Body of pancreas (tissue), 4 donors: Measurements from ENCODE around the gene MICB. TPM values are rescaled to one million over a fixed set of nuclear protein-coding genes. Genes with fewer than 3 reads are reported as not detected.

Source experiments
- ATAC-seq: fragments of 150-250 bp; one replicate; pipeline ENCODE4 v1.9.1; 2016
- DNase-seq, 4 donors: peaks; one replicate each; pipeline ENCODE4 v3.0.0-alpha.2; 2019
- H3K27ac ChIP-seq, 4 donors: fragments of 200-600 bp; sonication (generic); 1 replicate in 3 of 4; 2 replicates in 1 of 4; pipeline versions ENCODE4 v1.5.1 to v1.6.1; 2016 to 2019; ENCODE audit warnings: mild to moderate bottlenecking in 1 of 4, mixed read lengths in 1 of 4, moderate library complexity in 1 of 4
- H3K27me3 ChIP-seq, 2 donors: fragments of 200-600 bp; sonication (generic); one replicate each; pipeline ENCODE4 v1.6.0; 2016; ENCODE audit warnings: mild to moderate bottlenecking in 1 of 2
- H3K36me3 ChIP-seq, 2 donors: fragments of 200-600 bp; sonication (generic); replicated peaks in 1 of 2; 2 replicates each; pipeline ENCODE4 v1.5.1; 2016; ENCODE audit warnings: low read depth in 2 of 2; ENCODE audit not compliant: insufficient read depth in 1 of 2
- H3K4me1 ChIP-seq: fragments of 200-600 bp; sonication (generic); one replicate; pipeline ENCODE4 v1.6.0; 2016
- H3K4me3 ChIP-seq, 2 donors: fragments of 200-600 bp; sonication (generic); 1 replicate in 1 of 2; 2 replicates in 1 of 2; pipeline ENCODE4 v1.5.1; 2016 to 2019
- H3K9me3 ChIP-seq, 3 donors: fragments of 200-600 bp; sonication (generic); 1 replicate in 2 of 3; 2 replicates in 1 of 3; pipeline ENCODE4 v1.5.1; 2016
- CTCF ChIP-seq, 7 experiments: fragments of 450-650 bp in 4 of 7; fragments of 200-600 bp in 3 of 7; sonication (generic) in 3 of 7; IDR thresholded peaks; one replicate each; pipeline ENCODE4 v1.5.1; 2016 to 2019; ENCODE audit warnings: antibody characterized with exemption in 7 of 7
- POLR2A ChIP-seq, 3 donors: fragments of 450-650 bp; IDR thresholded peaks; one replicate each; pipeline ENCODE4 v1.6.1; 2016; ENCODE audit warnings: antibody characterized with exemption in 3 of 3, mild to moderate bottlenecking in 2 of 3
- WGBS, 2 donors: methylation state at CpG; one replicate each; pipeline ENCODE4 v1.1.5; 2017; 5-methylcytosine and 5-hydroxymethylcytosine counted together
- intact Hi-C: fragments of 100-400 bp; cut with DNase I; formaldehyde crosslinking; loops from one replicate; pipeline ENCODE4 v1.15.1; 2023
- total RNA-seq, 2 donors: library from RNA; depleted of rRNA; stranded (reverse); fragments of >200 nt; gene quantifications; one replicate each; pipeline ENCODE4 v1.1.0, GENCODE V29; 2016

Gene MICB
- total RNA-seq, 2 donors from 2014 or later = 0.78 TPM; not detected in 1

GRCh38 chr6:31546339-31546957, 48.5 kb downstream of the MICB start, which contains the start of gene ATP6V1G2:
TSS of gene ATP6V1G2 (minus strand) at chr6:31546608. CDS start at chr6:31546559, 49 bp downstream.
- intact Hi-C loops = loop anchor here (5.0 kb wide), 1 partner anchor 51 kb away; no protein-coding TSS in a partner anchor
- peak; percentile 87 to 91 (median 90) for DNase-seq
- 8 to 9% methylated on average over 11 of the region's 11 CpGs for WGBS, 2 donors
- peak; percentile 94 to 98 (median 98) for TF ChIP-seq CTCF (IDR thresholded peaks at IDR 0.05)
- TF ChIP-seq POLR2A (IDR thresholded peaks at IDR 0.05) = no peak
- H3K4me1 ChIP-seq = peaks cover 30% of the 10 kb centered on the region
- no peaks in the 10 kb centered on the region for H3K27me3 ChIP-seq
- H3K27ac ChIP-seq = peak within 1 kb of the TSS; percentile 56 to 85 (median 71)
- peak; percentile 70 for ATAC-seq
- no peaks in the 10 kb centered on the region for H3K9me3 ChIP-seq
- H3K4me3 ChIP-seq = peak within 1 kb of the TSS; percentile 15 to 21
- peaks cover 0 to 3% of the 10 kb centered on the region in 2 donors for H3K36me3 ChIP-seq

GRCh38 chr6:31546958-31547726, 49.2 kb downstream of the MICB start, which contains the start of gene NFKBIL1:
TSS of gene NFKBIL1 (plus strand) at chr6:31547608. CDS start at chr6:31547695, 87 bp downstream.
- H3K27ac ChIP-seq = peak within 1 kb of the TSS; percentile 56 to 85 (median 71)
- peak within 1 kb of the TSS; percentile 15 to 21 for H3K4me3 ChIP-seq
- peak; percentile 93 to 96 (median 94) for DNase-seq
- H3K4me1 ChIP-seq = peaks cover 30% of the 10 kb centered on the region
- peak; percentile 94 for ATAC-seq
- no peaks in the 10 kb centered on the region for H3K9me3 ChIP-seq
- TF ChIP-seq POLR2A (IDR thresholded peaks at IDR 0.05) (peak in 2 of 3 donors; percentile 49 to 50), CTCF (IDR thresholded peaks at IDR 0.05) (peak in 2 of 7 experiments; percentile 2 to 3)
- intact Hi-C loops = loop anchor here (5.0 kb wide), 1 partner anchor 50 kb away; no protein-coding TSS in a partner anchor
- H3K36me3 ChIP-seq = peaks cover 0 to 3% of the 10 kb centered on the region in 2 donors
- no peaks in the 10 kb centered on the region for H3K27me3 ChIP-seq
- 1% methylated on average over 24 to 25 of the region's 25 CpGs for WGBS, 2 donors

GRCh38 chr6:31547727-31548543, 50.0 kb downstream of the MICB start:
- no peak for DNase-seq
- Histone ChIP-seq H3K27ac (peak overlapping the region; percentile 56 to 85 (median 71)), H3K4me3 (peak overlapping the region; percentile 15 to 21), H3K4me1 (peaks cover 26% of the 10 kb centered on the region), H3K27me3 (no peaks in the 10 kb centered on the region), H3K9me3 (no peaks in the 10 kb centered on the region), H3K36me3 (peaks cover 0 to 3% of the 10 kb centered on the region in 2 donors)
- WGBS, 2 donors = 47 to 69% methylated on average over 12 to 24 of the region's 24 CpGs
- intact Hi-C loops = loop anchor here (5.0 kb wide), 1 partner anchor 49 kb away; no protein-coding TSS in a partner anchor
- no peak for ATAC-seq
- TF ChIP-seq POLR2A (IDR thresholded peaks at IDR 0.05) (no peak), CTCF (IDR thresholded peaks at IDR 0.05) (no peak)

GRCh38 chr6:31548544-31548873, 50.6 kb downstream of the MICB start:
- Histone ChIP-seq H3K4me3 (no peak overlapping the region), H3K9me3 (no peaks in the 10 kb centered on the region), H3K27ac (peak overlapping the region in 1 of 4 donors; percentile 85), H3K4me1 (peaks cover 29% of the 10 kb centered on the region), H3K27me3 (no peaks in the 10 kb centered on the region), H3K36me3 (peaks cover 0 to 3% of the 10 kb centered on the region in 2 donors)
- no peak for DNase-seq
- TF ChIP-seq CTCF (IDR thresholded peaks at IDR 0.05) (no peak), POLR2A (IDR thresholded peaks at IDR 0.05) (no peak)
- no peak for ATAC-seq
- intact Hi-C loops = loop anchor here (5.0 kb wide), 1 partner anchor 49 kb away; no protein-coding TSS in a partner anchor
- WGBS, 2 donors = 89 to 97% methylated on average over 2 of the region's 2 CpGs
